Dermis microvascular lymphatic vessel endothelial cell (primary cell): Measurements from ENCODE around the gene BPGM. TPM values are rescaled to one million over a fixed set of nuclear protein-coding genes. Genes with fewer than 3 reads are reported as not detected.

Source experiments
- DNase-seq, 2 donors: peaks; one replicate each; pipeline versions ENCODE4 v3.0.0 to v3.0.0-alpha.2; 2010; ENCODE audit warnings: low read depth in 2 of 2
- total RNA-seq: library from RNA; depleted of rRNA; stranded (reverse); fragments of >200 nt; gene quantifications from 2 replicates; pipeline ENCODE4 v1.2.1, GENCODE V29; 2014

Gene BPGM
- total RNA-seq, 1 donor from 2014 or later = 9.8 TPM

DNA sequence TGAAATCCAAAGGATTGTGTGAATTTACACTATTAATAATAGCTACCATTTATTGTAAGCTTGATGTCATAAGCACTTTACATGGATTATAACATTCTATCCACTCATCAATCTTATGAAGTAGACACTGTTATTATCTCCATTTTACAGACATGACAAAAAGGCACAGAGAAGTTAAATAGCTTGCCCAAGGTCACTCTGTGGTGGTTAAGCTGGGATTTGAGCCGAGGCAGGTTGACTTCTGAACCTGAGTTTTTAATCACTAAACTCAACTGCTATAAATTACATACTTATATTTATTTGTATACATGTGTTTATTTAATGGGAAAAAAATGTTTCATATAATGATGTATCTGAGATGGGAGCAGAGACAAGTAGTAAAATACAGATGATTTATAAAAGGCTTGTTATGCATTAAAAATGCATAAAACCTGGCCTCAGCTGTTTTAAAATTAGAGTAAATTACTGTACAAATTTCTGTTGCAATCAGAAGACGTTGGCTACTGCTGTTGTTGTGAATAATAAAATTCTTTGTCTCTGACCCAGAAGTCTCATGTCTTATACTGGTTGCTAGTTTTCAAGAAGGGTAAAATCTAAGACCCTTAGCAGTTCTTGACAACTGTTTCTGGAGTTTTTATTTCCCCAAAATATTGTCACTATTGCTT, 71.7 kb downstream of the BPGM start:
- DNase-seq = no peak

DNA sequence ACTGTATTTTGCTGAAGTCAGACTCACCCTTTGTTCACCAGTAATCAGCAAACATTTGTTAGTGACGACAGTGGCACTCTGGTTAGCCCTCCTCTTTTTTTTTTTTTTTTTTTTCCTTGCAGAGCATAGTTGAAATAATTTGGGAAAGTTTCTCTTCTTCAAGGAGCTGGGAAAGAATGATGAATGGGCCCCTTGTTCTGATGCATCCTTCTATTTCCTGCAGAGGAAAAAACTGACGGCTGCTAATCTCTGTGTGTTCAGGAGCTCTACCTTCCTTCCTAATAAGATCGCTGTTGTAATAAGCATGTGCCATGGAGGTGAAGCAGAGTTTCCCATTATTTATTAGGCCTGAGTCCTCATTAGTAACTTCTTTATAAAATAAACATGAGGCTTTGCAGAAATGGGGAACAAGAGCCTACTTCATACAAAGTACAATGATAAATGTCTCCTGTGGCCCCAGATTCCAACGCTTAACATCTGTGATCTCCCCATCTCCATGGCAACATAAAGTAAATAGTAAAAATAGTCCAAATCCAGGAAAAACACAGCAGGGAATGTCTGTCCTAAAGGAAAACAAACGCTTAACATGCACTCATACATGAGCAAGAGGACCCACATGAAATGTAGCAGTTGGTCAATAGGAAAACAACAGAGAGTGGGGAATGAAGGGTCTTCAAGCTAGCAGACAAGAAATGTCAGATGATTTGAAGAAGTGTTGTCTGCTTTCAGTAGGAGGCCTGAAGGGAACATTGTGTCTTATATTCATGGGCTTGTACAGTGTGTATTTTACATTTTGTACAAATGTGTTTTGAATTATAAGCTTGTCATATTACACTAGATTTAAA, 73.7 kb downstream of the BPGM start:
- peak; percentile 65 to 95 for DNase-seq

DNA sequence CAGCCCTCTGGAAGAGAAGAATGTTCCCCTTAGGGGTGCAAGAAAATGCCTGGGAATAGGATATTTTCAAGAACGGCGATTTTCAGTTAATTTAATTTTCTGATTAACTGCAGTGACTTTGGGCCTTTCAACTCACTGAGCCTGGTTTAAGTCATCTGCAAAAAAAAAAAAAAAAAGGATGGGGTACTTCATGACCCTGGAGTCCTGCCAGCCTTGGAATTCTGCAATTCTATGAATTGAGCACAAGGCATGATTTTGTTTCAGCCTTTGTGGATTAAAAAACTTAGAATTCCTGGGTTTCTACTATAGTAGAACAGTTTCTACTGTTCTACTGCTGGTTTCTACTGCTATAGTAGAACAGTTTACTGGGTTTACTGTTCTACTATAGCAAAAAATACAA, 74.5 kb downstream of the BPGM start:
- no peak for DNase-seq

DNA sequence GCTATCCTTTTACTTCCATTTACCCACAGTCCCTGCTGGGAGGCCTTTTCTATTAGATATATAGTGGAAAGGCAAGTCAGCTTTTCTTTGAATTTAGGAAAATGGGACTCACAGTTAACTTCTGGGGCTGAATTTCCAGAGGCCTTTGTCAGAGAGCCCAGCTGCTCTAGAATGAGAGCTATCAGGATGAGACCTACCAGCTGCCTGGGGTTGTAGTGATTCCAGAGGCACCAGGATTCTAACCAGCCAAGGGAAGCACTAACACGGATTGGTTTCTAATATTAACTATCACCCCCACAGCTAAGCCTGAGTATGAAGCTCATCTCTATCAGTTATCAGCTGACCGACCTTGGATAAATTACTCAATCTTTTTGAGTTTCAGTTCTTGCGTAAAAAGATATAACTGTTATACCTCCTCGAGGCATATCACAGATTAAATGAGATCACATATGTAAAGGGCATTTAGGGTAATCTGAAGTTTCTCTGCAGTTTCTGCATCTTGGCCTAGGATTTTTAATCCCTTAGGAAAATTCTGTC, 76.2 kb downstream of the BPGM start:
- no peak for DNase-seq

DNA sequence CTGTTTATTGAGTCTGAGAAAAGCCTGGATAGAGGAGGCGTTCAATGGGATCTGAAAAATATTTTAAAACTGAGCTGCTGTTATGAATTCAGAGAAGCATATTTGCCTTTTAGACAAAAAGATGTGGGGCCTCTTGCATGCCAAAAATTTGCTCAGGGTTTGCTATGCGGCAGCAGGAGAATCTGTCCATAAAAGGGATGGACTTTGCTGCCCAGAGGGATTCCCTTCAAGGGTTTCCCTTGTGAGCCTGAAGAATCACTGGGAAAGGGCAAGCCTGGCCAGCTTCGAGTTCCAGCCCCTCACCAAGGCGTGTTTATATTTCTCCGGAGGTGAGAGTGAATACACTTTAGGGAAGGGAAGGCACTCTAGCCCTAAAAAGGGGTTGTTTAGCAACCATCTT, 77.2 kb downstream of the BPGM start:
- no peak for DNase-seq

DNA sequence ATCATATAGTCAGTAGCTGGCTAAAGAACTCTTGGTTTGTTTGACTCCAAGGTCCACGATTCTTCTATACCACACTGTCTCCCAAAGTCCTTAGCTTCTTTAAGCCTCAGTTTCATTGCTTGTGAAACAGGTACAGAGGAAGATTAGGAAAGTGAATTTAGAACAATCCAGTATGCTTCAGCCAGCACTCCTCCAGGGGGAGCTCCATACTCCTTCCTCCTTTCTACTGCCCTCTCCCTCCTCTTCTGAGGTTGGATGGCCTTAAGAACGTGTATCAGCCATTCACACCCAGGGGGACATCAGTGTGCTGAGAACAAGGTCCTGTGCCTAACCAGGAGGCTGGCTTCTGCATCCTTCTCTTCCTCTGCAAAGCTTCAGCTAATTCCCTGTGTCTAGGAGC, 78.0 kb downstream of the BPGM start:
- peak; percentile 4 to 57 for DNase-seq

DNA sequence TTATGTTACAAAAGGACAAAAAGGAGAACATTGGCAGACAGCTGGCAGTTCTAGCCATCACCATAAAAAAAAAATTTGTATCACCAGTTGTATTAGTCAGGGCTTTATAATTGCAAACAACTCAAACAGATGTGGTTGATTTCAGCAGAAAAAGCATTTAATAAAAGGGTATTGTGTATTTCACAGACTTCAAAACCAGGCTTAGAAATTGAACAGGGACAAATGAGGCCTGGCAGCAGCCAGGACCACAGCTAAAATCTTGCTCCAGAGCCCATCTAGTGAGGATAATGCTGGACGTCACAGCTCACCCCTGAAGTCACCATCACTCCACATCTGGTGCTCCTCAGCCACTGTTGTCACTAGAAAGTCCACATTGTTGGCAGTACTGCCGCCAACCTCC, 79.9 kb downstream of the BPGM start:
- DNase-seq = no peak

DNA sequence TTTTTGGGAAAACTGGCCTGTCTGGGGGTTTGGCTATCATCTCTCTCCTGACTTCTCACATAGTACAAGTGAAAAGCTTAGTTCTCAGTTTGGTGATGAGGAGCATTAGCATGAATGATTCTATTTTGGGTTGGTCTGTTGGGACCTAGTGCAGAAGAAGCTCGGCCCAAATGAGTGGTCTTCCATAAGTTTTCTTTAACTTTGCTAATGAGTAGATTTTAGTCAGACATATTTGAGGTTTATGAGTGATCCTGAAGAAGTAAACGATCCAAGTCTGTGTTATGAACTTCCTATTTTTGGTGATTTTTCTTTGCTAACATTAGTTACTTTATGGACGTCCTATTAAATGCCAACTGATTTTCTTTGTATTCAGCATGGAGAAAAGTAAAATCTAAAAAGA, 81.1 kb downstream of the BPGM start:
- no peak for DNase-seq

Other genes with a start within 250 kb of the BPGM start
- gene AKR1B1, start 187.8 kb upstream of the BPGM start, total RNA-seq = 34.4 and 48.3 TPM in 2 replicates
- 0.13 TPM in 1 of 2 replicates, not detected in the other for gene AKR1B10, start 119.3 kb upstream of the BPGM start, total RNA-seq
- gene AKR1B15, start 97.7 kb upstream of the BPGM start, total RNA-seq = not detected in 2 replicates
- 229 and 313 TPM in 2 replicates for gene CALD1, start 132.8 kb downstream of the BPGM start, total RNA-seq